ENCODE measurements around the gene CNTNAP5.

CNTNAP5 gene

GRCh38 chr2:124814968-124815745, 790.1 kb downstream of the CNTNAP5 start:
- DNase-seq (ENCODE audit: low read depth) = no peak

- DNase-seq (ENCODE audit: low read depth) = no peak
Observed at GRCh38 chr2:124816007-124816406, 790.9 kb downstream of the CNTNAP5 start.

GRCh38 chr2:124822516-124822915, 797.4 kb downstream of the CNTNAP5 start:
- no peak for DNase-seq (ENCODE audit: low read depth)

GRCh38 chr2:124824441-124824840, 799.4 kb downstream of the CNTNAP5 start:
- DNase-seq (ENCODE audit: low read depth) = no peak

- DNase-seq (ENCODE audit: low read depth) = no peak
Observed at GRCh38 chr2:124832521-124832920, 807.4 kb downstream of the CNTNAP5 start.

GRCh38 chr2:124834331-124834730, 809.2 kb downstream of the CNTNAP5 start:
- no peak for DNase-seq (ENCODE audit: low read depth)

GRCh38 chr2:124835331-124835730, 810.2 kb downstream of the CNTNAP5 start:
- DNase-seq (ENCODE audit: low read depth) = no peak

- DNase-seq (ENCODE audit: low read depth) = no peak
Observed at GRCh38 chr2:124836416-124836815, 811.3 kb downstream of the CNTNAP5 start.

GRCh38 chr2:124837496-124837895, 812.4 kb downstream of the CNTNAP5 start:
- DNase-seq (ENCODE audit: low read depth) = no peak

GRCh38 chr2:124838406-124838805, 813.3 kb downstream of the CNTNAP5 start:
- no peak for DNase-seq (ENCODE audit: low read depth)

- no peak for DNase-seq (ENCODE audit: low read depth)
Observed at GRCh38 chr2:124867247-124867646, 842.2 kb downstream of the CNTNAP5 start.

GRCh38 chr2:124874219-124874618, 849.1 kb downstream of the CNTNAP5 start:
- DNase-seq (ENCODE audit: low read depth) = no peak

GRCh38 chr2:124874676-124875075, 849.6 kb downstream of the CNTNAP5 start:
- no peak for DNase-seq (ENCODE audit: low read depth)

GRCh38 chr2:124875627-124876244, 850.6 kb downstream of the CNTNAP5 start:
- no peak for DNase-seq (ENCODE audit: low read depth)

- no peak for DNase-seq (ENCODE audit: low read depth)
Observed at GRCh38 chr2:124877141-124877577, 852.1 kb downstream of the CNTNAP5 start.

GRCh38 chr2:124879640-124880039, 854.6 kb downstream of the CNTNAP5 start:
- no peak for DNase-seq (ENCODE audit: low read depth)

- no peak for DNase-seq (ENCODE audit: low read depth)
Observed at GRCh38 chr2:124880995-124881394, 855.9 kb downstream of the CNTNAP5 start.

GRCh38 chr2:124882423-124882822, 857.3 kb downstream of the CNTNAP5 start:
- no peak for DNase-seq (ENCODE audit: low read depth)

GRCh38 chr2:124883595-124883994, 858.5 kb downstream of the CNTNAP5 start:
- DNase-seq (ENCODE audit: low read depth) = no peak

- DNase-seq (ENCODE audit: low read depth) = no peak
Observed at GRCh38 chr2:124884315-124884714, 859.2 kb downstream of the CNTNAP5 start.

- no peak for DNase-seq (ENCODE audit: low read depth)
Observed at GRCh38 chr2:124886216-124886615, 861.1 kb downstream of the CNTNAP5 start.

GRCh38 chr2:124887466-124887865, 862.4 kb downstream of the CNTNAP5 start:
- DNase-seq (ENCODE audit: low read depth) = no peak

- no peak for DNase-seq (ENCODE audit: low read depth)
Observed at GRCh38 chr2:124888431-124888830, 863.3 kb downstream of the CNTNAP5 start.

GRCh38 chr2:124894199-124894598, 869.1 kb downstream of the CNTNAP5 start:
- no peak for DNase-seq (ENCODE audit: low read depth)

All from activated T-helper 9 cell treated with anti-CD3 and anti-CD28 coated beads, Interleukin-2, amount 50 U/mL, for 16 hours (primary cell).